SIG-M5 treated with dmso at 0.1 percent for 504 hours (cell line): ENCODE data around the gene HMCN1.
"Not testable (repeated sequence)": the region's sequence is repeated elsewhere in the genome, so short reads cannot be mapped to it uniquely, and the experiment has no call there.

Experiments
- DNase-seq: peaks from one replicate; lab custom pipeline; 2025; ENCODE audit not compliant: unreplicated experiment; lab: John Stamatoyannopoulos, UW

The HMCN1 gene

GRCh38 chr1:185846672-185847444, 112.7 kb downstream of the HMCN1 start:
- no peak for DNase-seq

GRCh38 chr1:185849014-185849413, 114.8 kb downstream of the HMCN1 start:
- DNase-seq, result no peak

GRCh38 chr1:185850366-185850765, 116.2 kb downstream of the HMCN1 start:
- DNase-seq, result no peak

GRCh38 chr1:185853739-185854138, 119.5 kb downstream of the HMCN1 start:
- no peak for DNase-seq

GRCh38 chr1:185856482-185856881, 122.3 kb downstream of the HMCN1 start:
- DNase-seq, result no peak

- no peak for DNase-seq
Measured at GRCh38 chr1:185857442-185857841, 123.3 kb downstream of the HMCN1 start.

GRCh38 chr1:185860311-185860710, 126.1 kb downstream of the HMCN1 start:
- DNase-seq, result no peak

GRCh38 chr1:185860859-185861258, 126.7 kb downstream of the HMCN1 start:
- DNase-seq, result no peak

GRCh38 chr1:185861630-185862029, 127.4 kb downstream of the HMCN1 start:
- DNase-seq, result no peak

GRCh38 chr1:185862235-185862634, 128.0 kb downstream of the HMCN1 start:
- no peak for DNase-seq

GRCh38 chr1:185864331-185864730, 130.1 kb downstream of the HMCN1 start:
- no peak for DNase-seq

- no peak for DNase-seq
Measured at GRCh38 chr1:185864889-185865517, 130.8 kb downstream of the HMCN1 start.

GRCh38 chr1:185869590-185869989, 135.4 kb downstream of the HMCN1 start:
- DNase-seq, result no peak

GRCh38 chr1:185871627-185872150, 137.5 kb downstream of the HMCN1 start:
- DNase-seq, result no peak

GRCh38 chr1:185874246-185874645, 140.1 kb downstream of the HMCN1 start:
- no peak for DNase-seq

GRCh38 chr1:185880330-185880729, 146.1 kb downstream of the HMCN1 start:
- DNase-seq, result no peak

GRCh38 chr1:185880779-185881333, 146.7 kb downstream of the HMCN1 start:
- no peak for DNase-seq

GRCh38 chr1:185886046-185886445, 151.9 kb downstream of the HMCN1 start:
- DNase-seq, result no peak

GRCh38 chr1:185886671-185887070, 152.5 kb downstream of the HMCN1 start:
- DNase-seq, result no peak

- DNase-seq, result not testable (repeated sequence)
Measured at GRCh38 chr1:185892831-185893403, 158.7 kb downstream of the HMCN1 start.

GRCh38 chr1:185894791-185895190, 160.6 kb downstream of the HMCN1 start:
- no peak for DNase-seq
